Activated T-helper 1 cell treated with anti-CD3 and anti-CD28 coated beads, Interleukin-12 subunit alpha, Interleukin-12 subunit beta, Interleukin-2, Interleukin-4 antibody, amounts not matched to agents 30 ng/mL and 10 ng/mL and 1 ng/mL, durations not matched to agents 14 hours and 24 hours and 36 hours (primary cell): ENCODE measurements around the gene NOS1AP. TPM values are rescaled to one million over a fixed set of nuclear protein-coding genes. Genes with fewer than 3 reads are reported as not detected.

Experiments
- DNase-seq: peaks from one replicate; pipeline ENCODE4 v3.0.0; 2021; ENCODE audit warnings: low spot score
- H3K27ac Mint-ChIP-seq: one replicate; pipeline ENCODE4 v1.8.0; 2021; ENCODE audit warnings: mild to moderate bottlenecking, mixed read lengths
- H3K27me3 Mint-ChIP-seq: one replicate; pipeline ENCODE4 v1.8.0; 2022; ENCODE audit warnings: mild to moderate bottlenecking, moderate library complexity, mixed read lengths; ENCODE audit not compliant: insufficient read depth
- H3K36me3 Mint-ChIP-seq: one replicate; pipeline ENCODE4 v1.8.0; 2021; ENCODE audit warnings: low read depth, mixed read lengths
- H3K4me1 Mint-ChIP-seq: one replicate; pipeline ENCODE4 v1.8.0; 2021; ENCODE audit warnings: low read depth, mixed read lengths
- H3K4me3 Mint-ChIP-seq: one replicate; pipeline ENCODE4 v1.8.0; 2021; ENCODE audit warnings: mild to moderate bottlenecking, moderate library complexity, mixed read lengths
- H3K9me3 Mint-ChIP-seq: one replicate; pipeline ENCODE4 v1.8.0; 2021; ENCODE audit warnings: mixed read lengths
- intact Hi-C: fragments of 100-400 bp; cut with micrococcal nuclease; formaldehyde crosslinking; loops from one replicate; pipeline ENCODE4 v1.15.1; 2024
- total RNA-seq: library from RNA; stranded (reverse); gene quantifications from 2 replicates; pipeline ENCODE4 v1.2.3, GENCODE V29; 2022

NOS1AP gene
- total RNA-seq, 1 donor from 2014 or later, result 0.10 TPM

GRCh38 chr1:162108426-162108825, 38.9 kb downstream of the NOS1AP start:
- H3K27ac Mint-ChIP-seq, result no peak overlapping the region
- peaks cover 6% of the 10 kb centered on the region for H3K27me3 Mint-ChIP-seq
- H3K9me3 Mint-ChIP-seq, result peaks cover 3% of the 10 kb centered on the region
- DNase-seq, result no peak
- intact Hi-C loops, result no loop called here
- no peaks in the 10 kb centered on the region for H3K4me1 Mint-ChIP-seq
- no peak overlapping the region for H3K4me3 Mint-ChIP-seq
- no peaks in the 10 kb centered on the region for H3K36me3 Mint-ChIP-seq

DNA sequence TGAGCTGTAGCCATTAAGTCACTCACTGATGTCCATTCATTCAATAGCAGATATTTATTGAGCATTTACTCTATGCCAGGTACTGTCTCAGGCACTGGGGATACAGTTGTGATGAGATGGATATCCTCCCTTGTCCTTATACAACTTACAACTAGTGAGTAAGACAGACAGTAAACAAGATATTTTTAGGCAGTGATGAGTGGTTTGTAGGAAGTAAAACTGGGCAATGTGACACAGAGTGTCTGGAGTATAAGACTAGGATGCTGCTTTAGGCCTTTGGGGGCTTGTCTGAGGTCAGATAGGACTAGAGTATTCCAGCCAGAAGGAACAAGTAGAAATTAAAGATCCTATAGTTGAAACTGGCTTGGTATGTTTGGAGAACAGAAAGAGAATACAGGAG, 41.4 kb downstream of the NOS1AP start:
- intact Hi-C loops, result no loop called here
- Mint-ChIP-seq H3K4me3 (no peak overlapping the region), H3K4me1 (no peaks in the 10 kb centered on the region), H3K27ac (no peak overlapping the region), H3K27me3 (peaks cover 8% of the 10 kb centered on the region), H3K9me3 (peaks cover 3% of the 10 kb centered on the region), H3K36me3 (no peaks in the 10 kb centered on the region)
- DNase-seq, result no peak

DNA sequence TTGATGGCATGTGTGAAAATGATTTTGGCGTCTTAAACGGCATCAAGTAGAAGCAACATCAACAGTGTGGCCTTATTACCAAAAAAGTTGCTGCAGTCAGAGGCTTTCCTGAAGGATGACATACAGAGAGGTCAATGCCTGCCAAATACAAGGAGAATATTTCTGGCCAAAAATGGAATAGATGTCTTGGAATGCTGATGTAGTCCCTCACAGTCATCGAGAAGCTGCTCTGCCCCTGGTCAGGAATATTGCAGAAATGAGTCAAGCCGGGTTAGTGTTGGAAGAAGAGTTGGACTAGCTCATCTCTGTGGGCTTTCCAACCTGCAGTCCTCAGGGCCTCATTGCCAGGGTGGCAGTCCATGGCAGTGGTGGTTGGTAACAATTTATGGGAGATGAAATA, 42.1 kb downstream of the NOS1AP start:
- no peak for DNase-seq
- no peak overlapping the region for H3K4me3 Mint-ChIP-seq
- H3K4me1 Mint-ChIP-seq, result no peaks in the 10 kb centered on the region
- intact Hi-C loops, result no loop called here
- no peaks in the 10 kb centered on the region for H3K9me3 Mint-ChIP-seq
- no peak overlapping the region for H3K27ac Mint-ChIP-seq
- H3K36me3 Mint-ChIP-seq, result no peaks in the 10 kb centered on the region
- peaks cover 8% of the 10 kb centered on the region for H3K27me3 Mint-ChIP-seq

GRCh38 chr1:162113419-162113818, 43.9 kb downstream of the NOS1AP start:
- DNase-seq, result no peak
- no peaks in the 10 kb centered on the region for H3K36me3 Mint-ChIP-seq
- no peak overlapping the region for H3K4me3 Mint-ChIP-seq
- no peaks in the 10 kb centered on the region for H3K9me3 Mint-ChIP-seq
- H3K27ac Mint-ChIP-seq, result no peak overlapping the region
- intact Hi-C loops, result no loop called here
- H3K4me1 Mint-ChIP-seq, result no peaks in the 10 kb centered on the region
- peaks cover 8% of the 10 kb centered on the region for H3K27me3 Mint-ChIP-seq

- H3K4me1 Mint-ChIP-seq, result no peaks in the 10 kb centered on the region
- intact Hi-C loops, result no loop called here
- H3K27me3 Mint-ChIP-seq, result peaks cover 8% of the 10 kb centered on the region
- H3K27ac Mint-ChIP-seq, result no peak overlapping the region
- H3K9me3 Mint-ChIP-seq, result no peaks in the 10 kb centered on the region
- no peaks in the 10 kb centered on the region for H3K36me3 Mint-ChIP-seq
- H3K4me3 Mint-ChIP-seq, result no peak overlapping the region
- no peak for DNase-seq
Measured at GRCh38 chr1:162117039-162117774, 47.7 kb downstream of the NOS1AP start.

GRCh38 chr1:162118063-162118462, 48.6 kb downstream of the NOS1AP start:
- Mint-ChIP-seq H3K36me3 (no peaks in the 10 kb centered on the region), H3K27ac (no peak overlapping the region), H3K4me1 (no peaks in the 10 kb centered on the region), H3K27me3 (peaks cover 8% of the 10 kb centered on the region), H3K9me3 (no peaks in the 10 kb centered on the region), H3K4me3 (no peak overlapping the region)
- no peak for DNase-seq
- intact Hi-C loops, result no loop called here

DNA sequence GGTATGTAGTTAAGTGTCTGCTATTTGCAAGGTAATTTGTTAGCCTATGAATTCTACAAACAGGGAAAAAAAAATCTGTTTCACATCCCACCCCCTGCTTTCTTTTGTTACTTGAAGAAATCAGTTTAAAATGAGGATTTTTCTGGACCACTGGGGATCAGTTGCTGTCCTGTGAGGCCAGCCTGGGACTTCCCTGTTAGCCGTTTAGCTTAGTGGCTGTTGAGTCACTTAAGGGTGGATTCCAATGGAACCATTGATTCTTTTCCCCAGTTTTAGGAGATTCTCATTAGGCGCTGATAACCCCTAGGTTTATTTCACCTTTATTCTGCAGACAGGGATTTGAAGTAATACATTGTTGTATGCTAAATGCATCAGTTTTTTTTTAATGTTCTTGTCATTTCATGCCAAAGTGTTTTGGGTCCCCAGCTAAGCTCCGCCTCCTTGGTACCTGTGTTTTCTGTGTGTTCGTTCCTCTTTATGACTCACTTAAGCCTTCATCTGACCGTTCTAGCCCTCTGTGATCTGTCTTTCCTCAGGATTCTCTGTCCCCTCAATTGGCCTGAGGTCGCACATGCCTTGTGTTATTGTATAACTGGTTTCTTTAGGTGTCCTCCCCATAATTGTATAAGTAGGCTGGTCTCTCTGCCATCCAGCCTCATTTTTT, 59.3 kb downstream of the NOS1AP start:
- H3K9me3 Mint-ChIP-seq, result no peaks in the 10 kb centered on the region
- no peak for DNase-seq
- intact Hi-C loops, result no loop called here
- H3K4me1 Mint-ChIP-seq, result no peaks in the 10 kb centered on the region
- no peak overlapping the region for H3K27ac Mint-ChIP-seq
- H3K27me3 Mint-ChIP-seq, result peaks cover 7% of the 10 kb centered on the region
- no peak overlapping the region for H3K4me3 Mint-ChIP-seq
- H3K36me3 Mint-ChIP-seq, result no peaks in the 10 kb centered on the region

- no peak overlapping the region for H3K27ac Mint-ChIP-seq
- no peak for DNase-seq
- peaks cover 7% of the 10 kb centered on the region for H3K27me3 Mint-ChIP-seq
- H3K36me3 Mint-ChIP-seq, result no peaks in the 10 kb centered on the region
- H3K9me3 Mint-ChIP-seq, result no peaks in the 10 kb centered on the region
- intact Hi-C loops, result no loop called here
- H3K4me1 Mint-ChIP-seq, result no peaks in the 10 kb centered on the region
- H3K4me3 Mint-ChIP-seq, result no peak overlapping the region
Measured at GRCh38 chr1:162130308-162130707, 60.8 kb downstream of the NOS1AP start.

GRCh38 chr1:162131400-162132321, 62.2 kb downstream of the NOS1AP start:
- Mint-ChIP-seq H3K36me3 (no peaks in the 10 kb centered on the region), H3K4me1 (no peaks in the 10 kb centered on the region), H3K4me3 (no peak overlapping the region), H3K27me3 (peaks cover 10% of the 10 kb centered on the region), H3K9me3 (no peaks in the 10 kb centered on the region), H3K27ac (no peak overlapping the region)
- intact Hi-C loops, result no loop called here
- no peak for DNase-seq

DNA sequence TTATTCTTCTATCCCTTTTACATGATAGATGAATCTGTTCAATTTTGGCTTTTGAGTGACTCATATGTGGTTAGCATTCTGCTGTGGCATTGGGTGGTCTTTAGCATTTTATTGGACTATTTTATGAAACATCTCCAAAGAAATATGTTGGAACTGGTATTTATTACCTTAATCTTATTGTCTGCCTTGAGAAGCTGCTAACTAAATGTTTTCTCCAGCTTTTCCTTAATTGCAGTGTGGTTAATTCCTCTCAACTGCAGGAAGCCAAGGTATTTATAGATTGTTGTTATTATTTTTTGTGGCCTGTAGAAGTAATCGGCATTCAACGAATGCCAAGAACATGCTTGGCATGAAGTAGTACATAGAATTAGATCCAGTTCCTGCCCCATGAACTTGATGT, 64.1 kb downstream of the NOS1AP start:
- Mint-ChIP-seq H3K9me3 (no peaks in the 10 kb centered on the region), H3K4me1 (no peaks in the 10 kb centered on the region), H3K36me3 (no peaks in the 10 kb centered on the region), H3K27ac (no peak overlapping the region), H3K27me3 (peaks cover 12% of the 10 kb centered on the region), H3K4me3 (no peak overlapping the region)
- intact Hi-C loops, result no loop called here
- no peak for DNase-seq

GRCh38 chr1:162134646-162135045, 65.2 kb downstream of the NOS1AP start:
- Mint-ChIP-seq H3K27ac (no peak overlapping the region), H3K4me3 (no peak overlapping the region), H3K36me3 (no peaks in the 10 kb centered on the region), H3K9me3 (no peaks in the 10 kb centered on the region), H3K4me1 (no peaks in the 10 kb centered on the region), H3K27me3 (peaks cover 7% of the 10 kb centered on the region)
- intact Hi-C loops, result no loop called here
- no peak for DNase-seq

GRCh38 chr1:162135271-162135775, 65.8 kb downstream of the NOS1AP start:
- H3K9me3 Mint-ChIP-seq, result no peaks in the 10 kb centered on the region
- intact Hi-C loops, result no loop called here
- no peaks in the 10 kb centered on the region for H3K36me3 Mint-ChIP-seq
- no peaks in the 10 kb centered on the region for H3K4me1 Mint-ChIP-seq
- DNase-seq, result no peak
- H3K27ac Mint-ChIP-seq, result no peak overlapping the region
- peaks cover 7% of the 10 kb centered on the region for H3K27me3 Mint-ChIP-seq
- H3K4me3 Mint-ChIP-seq, result no peak overlapping the region

- no peak overlapping the region for H3K4me3 Mint-ChIP-seq
- no peaks in the 10 kb centered on the region for H3K9me3 Mint-ChIP-seq
- DNase-seq, result no peak
- peaks cover 11% of the 10 kb centered on the region for H3K27me3 Mint-ChIP-seq
- no peaks in the 10 kb centered on the region for H3K36me3 Mint-ChIP-seq
- no peaks in the 10 kb centered on the region for H3K4me1 Mint-ChIP-seq
- intact Hi-C loops, result no loop called here
- H3K27ac Mint-ChIP-seq, result no peak overlapping the region
Measured at GRCh38 chr1:162136760-162137159, 67.3 kb downstream of the NOS1AP start.
